Fibroblast of lung (primary cell): ENCODE results near the gene BRD3. TPM values are rescaled to one million over a fixed set of nuclear protein-coding genes. Genes with fewer than 3 reads are reported as not detected.

ENCODE experiments used
- DNase-seq, 2 donors: peaks; one replicate each; pipeline versions ENCODE4 v3.0.0 to v3.0.0-alpha.2; 2010; ENCODE audit warnings: low read depth in 2 of 2
- H2AFZ ChIP-seq: 2 replicates; pipeline ENCODE4 v1.5.1; 2012; ENCODE audit warnings: low read length, control low read depth, inconsistent platforms
- H3K27ac ChIP-seq: 2 replicates; pipeline ENCODE4 v1.5.1; 2011; ENCODE audit warnings: low read length, control low read depth; ENCODE audit not compliant: insufficient read depth
- H3K27me3 ChIP-seq: 2 replicates; pipeline ENCODE4 v1.5.1; 2011; ENCODE audit warnings: mild to moderate bottlenecking, low read length; ENCODE audit not compliant: control insufficient read depth, insufficient read depth
- H3K36me3 ChIP-seq: 2 replicates; pipeline ENCODE4 v1.5.1; 2011; ENCODE audit warnings: low read length; ENCODE audit not compliant: control insufficient read depth, insufficient read depth
- H3K4me1 ChIP-seq: 2 replicates; pipeline ENCODE4 v1.5.1; 2011; ENCODE audit warnings: low read length; ENCODE audit not compliant: control insufficient read depth, insufficient read depth; ENCODE audit errors: extremely low read depth
- H3K4me2 ChIP-seq: 2 replicates; pipeline ENCODE4 v1.5.1; 2011; ENCODE audit warnings: low read length, control low read depth; ENCODE audit not compliant: insufficient read depth; ENCODE audit errors: extremely low read depth
- H3K4me3 ChIP-seq, 4 experiments: fragments of 200-600 bp in 1 of 4; sonication (generic) in 1 of 4; replicated peaks in 1 of 4; 2 replicates each; pipeline ENCODE4 v1.5.1; 2011 to 2016; ENCODE audit warnings: low read length in 4 of 4, low read depth in 3 of 4, mild to moderate bottlenecking in 3 of 4, control low read depth in 2 of 4, inconsistent platforms in 1 of 4, mixed read lengths in 1 of 4; ENCODE audit not compliant: insufficient read depth in 1 of 4; ENCODE audit errors: control extremely low read depth in 1 of 4
- H3K79me2 ChIP-seq: 2 replicates; pipeline ENCODE4 v1.5.1; 2012; ENCODE audit warnings: mild to moderate bottlenecking, low read length, inconsistent platforms; ENCODE audit not compliant: control insufficient read depth, insufficient read depth
- H3K9ac ChIP-seq: 2 replicates; pipeline ENCODE4 v1.5.1; 2011; ENCODE audit warnings: mild to moderate bottlenecking, low read length, control low read depth; ENCODE audit not compliant: insufficient read depth
- H3K9me3 ChIP-seq: 2 replicates; pipeline ENCODE4 v1.5.1; 2012; ENCODE audit warnings: low read depth, low read length; ENCODE audit not compliant: control insufficient read depth, insufficient read depth
- H4K20me1 ChIP-seq: 2 replicates; pipeline ENCODE4 v1.5.1; 2011; ENCODE audit warnings: low read length; ENCODE audit not compliant: control insufficient read depth, insufficient read depth; ENCODE audit errors: extremely low read depth
- EZH2 ChIP-seq: IDR thresholded peaks from 2 replicates; pipeline ENCODE4 v1.5.1; 2012; ENCODE audit warnings: low read length, control low read depth, mild to moderate bottlenecking; ENCODE audit errors: missing control alignments
- polyA plus RNA-seq, 2 donors: library from polyadenylated mRNA; depleted of rRNA in 1 of 2; stranded (reverse) in 1 of 2; unstranded in 1 of 2; fragments of >200 nt; gene quantifications; 2 replicates each; pipeline ENCODE4 v1.2.1, GENCODE V29; 2011 to 2012; ENCODE audit warnings: missing spikeins in 1 of 2
- total RNA-seq: library from RNA; depleted of rRNA; stranded (reverse); fragments of >200 nt; gene quantifications from 2 replicates; pipeline ENCODE4 v1.2.1, GENCODE V29; 2014
- TF ChIP-seq, protein P1 (sequence below), 2 donors: IDR thresholded peaks in 1 of 2; conservative IDR thresholded peaks in 1 of 2; 1 replicate in 1 of 2; 2 replicates in 1 of 2; pipeline ENCODE4 v1.5.1; 2011 to 2012; ENCODE audit warnings: low read length in 2 of 2, control low read depth in 1 of 2, inconsistent platforms in 1 of 2, low read depth in 1 of 2, mild to moderate bottlenecking in 1 of 2

BRD3 gene
- total and polyA plus RNA-seq, 2 donors (not counting 1 experiment from before 2014, with no cell fraction given) = 7.6 to 10.4 TPM

DNA sequence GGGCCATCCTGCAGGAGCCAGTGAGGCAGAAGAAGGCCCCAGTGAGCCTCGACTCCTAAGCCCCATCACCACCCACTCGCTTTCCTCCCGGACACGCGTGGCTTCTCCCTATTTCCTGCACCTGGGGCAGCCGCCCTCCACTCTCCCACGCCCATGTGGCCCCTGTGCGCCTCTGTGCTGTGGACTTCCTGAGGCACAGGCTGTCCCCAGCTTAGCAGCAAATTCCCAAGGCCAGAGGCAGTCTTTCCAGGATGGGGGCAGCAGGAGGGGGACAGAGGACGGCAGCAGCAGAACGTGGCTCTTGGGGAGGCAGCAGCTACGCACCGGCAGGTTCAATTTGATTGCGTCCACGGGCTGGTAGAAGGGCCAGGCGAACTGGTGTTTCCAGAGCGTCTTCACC lies 14.9 kb downstream of the BRD3 start:
- Histone ChIP-seq H4K20me1 (no peaks in the 10 kb centered on the region), H2AFZ (no peak overlapping the region), H3K4me1 (peaks cover 10% of the 10 kb centered on the region), H3K4me3 (no peak overlapping the region), H3K9ac (no peak overlapping the region), H3K79me2 (peaks cover 25% of the 10 kb centered on the region), H3K4me2 (no peak overlapping the region), H3K9me3 (no peaks in the 10 kb centered on the region), H3K27ac (no peak overlapping the region), H3K27me3 (no peaks in the 10 kb centered on the region), H3K36me3 (peaks cover 15% of the 10 kb centered on the region)
- TF ChIP-seq, protein P1, sequence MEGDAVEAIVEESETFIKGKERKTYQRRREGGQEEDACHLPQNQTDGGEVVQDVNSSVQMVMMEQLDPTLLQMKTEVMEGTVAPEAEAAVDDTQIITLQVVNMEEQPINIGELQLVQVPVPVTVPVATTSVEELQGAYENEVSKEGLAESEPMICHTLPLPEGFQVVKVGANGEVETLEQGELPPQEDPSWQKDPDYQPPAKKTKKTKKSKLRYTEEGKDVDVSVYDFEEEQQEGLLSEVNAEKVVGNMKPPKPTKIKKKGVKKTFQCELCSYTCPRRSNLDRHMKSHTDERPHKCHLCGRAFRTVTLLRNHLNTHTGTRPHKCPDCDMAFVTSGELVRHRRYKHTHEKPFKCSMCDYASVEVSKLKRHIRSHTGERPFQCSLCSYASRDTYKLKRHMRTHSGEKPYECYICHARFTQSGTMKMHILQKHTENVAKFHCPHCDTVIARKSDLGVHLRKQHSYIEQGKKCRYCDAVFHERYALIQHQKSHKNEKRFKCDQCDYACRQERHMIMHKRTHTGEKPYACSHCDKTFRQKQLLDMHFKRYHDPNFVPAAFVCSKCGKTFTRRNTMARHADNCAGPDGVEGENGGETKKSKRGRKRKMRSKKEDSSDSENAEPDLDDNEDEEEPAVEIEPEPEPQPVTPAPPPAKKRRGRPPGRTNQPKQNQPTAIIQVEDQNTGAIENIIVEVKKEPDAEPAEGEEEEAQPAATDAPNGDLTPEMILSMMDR (conservative IDR thresholded peaks at IDR 0.05 in 1 of 2, IDR thresholded peaks at IDR 0.05 in 1 of 2; ENCODE audit: low read depth in 1 of 2, low read length in 2 of 2) = no peak
- TF ChIP-seq EZH2 = no peak
- DNase-seq = no peak

DNA sequence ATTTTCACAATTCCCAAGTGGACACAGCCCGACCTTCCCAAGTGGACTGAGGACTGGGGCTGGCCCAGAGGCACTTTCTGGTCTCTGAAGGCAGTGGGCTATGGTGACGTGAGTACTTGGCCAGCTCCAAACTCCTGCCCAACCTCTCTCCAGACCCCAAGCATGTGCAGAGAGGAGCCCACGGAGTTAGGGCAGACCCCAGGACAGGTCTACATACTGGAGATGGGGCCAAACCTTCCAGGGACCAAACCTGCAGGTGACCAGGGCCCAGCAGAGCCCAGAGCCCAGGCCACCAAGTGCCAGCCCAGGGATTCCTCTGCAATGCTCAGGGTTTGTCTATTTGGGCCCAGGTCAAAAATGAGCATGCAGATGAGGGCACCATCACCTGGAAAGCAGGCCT lies 15.3 kb downstream of the BRD3 start:
- peaks cover 24% of the 10 kb centered on the region for H3K79me2 ChIP-seq
- no peaks in the 10 kb centered on the region for H4K20me1 ChIP-seq
- no peak overlapping the region for H3K9ac ChIP-seq
- TF ChIP-seq, protein P1 (conservative IDR thresholded peaks at IDR 0.05 in 1 of 2, IDR thresholded peaks at IDR 0.05 in 1 of 2; ENCODE audit: low read depth in 1 of 2, low read length in 2 of 2) = no peak
- TF ChIP-seq EZH2 = no peak
- peaks cover 17% of the 10 kb centered on the region for H3K36me3 ChIP-seq
- no peak overlapping the region for H2AFZ ChIP-seq
- H3K9me3 ChIP-seq = no peaks in the 10 kb centered on the region
- no peaks in the 10 kb centered on the region for H3K27me3 ChIP-seq
- H3K27ac ChIP-seq = no peak overlapping the region
- H3K4me2 ChIP-seq = no peak overlapping the region
- DNase-seq = no peak
- H3K4me3 ChIP-seq = no peak overlapping the region
- H3K4me1 ChIP-seq = peaks cover 10% of the 10 kb centered on the region

DNA sequence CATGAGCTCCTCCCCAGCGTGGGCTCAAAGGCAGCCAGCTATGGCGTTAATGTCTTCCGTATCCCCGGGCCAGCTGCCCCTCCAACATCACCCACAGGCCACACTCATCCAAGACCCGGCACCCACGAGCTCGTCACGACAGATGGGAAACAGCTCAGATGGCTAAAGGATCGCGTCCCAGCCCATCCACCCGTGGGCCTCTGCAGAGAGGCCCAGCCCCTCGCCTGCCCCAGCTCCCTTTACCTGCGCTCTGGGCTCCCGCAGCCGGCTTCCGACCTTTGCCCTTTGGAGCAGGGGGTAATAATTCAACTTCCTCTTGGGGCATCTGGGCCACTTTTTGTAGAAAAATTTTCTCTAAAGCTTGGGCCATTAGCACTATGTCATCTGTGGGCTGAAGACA lies 16.5 kb downstream of the BRD3 start:
- peaks cover 8% of the 10 kb centered on the region for H3K4me1 ChIP-seq
- no peaks in the 10 kb centered on the region for H4K20me1 ChIP-seq
- no peak overlapping the region for H3K27ac ChIP-seq
- peaks cover 17% of the 10 kb centered on the region for H3K36me3 ChIP-seq
- TF ChIP-seq EZH2 = no peak
- TF ChIP-seq, protein P1 (conservative IDR thresholded peaks at IDR 0.05 in 1 of 2, IDR thresholded peaks at IDR 0.05 in 1 of 2; ENCODE audit: low read depth in 1 of 2, low read length in 2 of 2) = no peak
- H3K4me2 ChIP-seq = no peak overlapping the region
- peaks cover 15% of the 10 kb centered on the region for H3K79me2 ChIP-seq
- no peak overlapping the region for H3K9ac ChIP-seq
- DNase-seq = no peak
- no peaks in the 10 kb centered on the region for H3K9me3 ChIP-seq
- H2AFZ ChIP-seq = no peak overlapping the region
- no peaks in the 10 kb centered on the region for H3K27me3 ChIP-seq
- H3K4me3 ChIP-seq = no peak overlapping the region
